Measurements from ENCODE around the gene KRT23. TPM values are rescaled to one million over a fixed set of nuclear protein-coding genes. Genes with fewer than 3 reads are reported as not detected.

The KRT23 gene
- total and polyA plus RNA-seq, 2 experiments from 2014 or later = not detected

DNA sequence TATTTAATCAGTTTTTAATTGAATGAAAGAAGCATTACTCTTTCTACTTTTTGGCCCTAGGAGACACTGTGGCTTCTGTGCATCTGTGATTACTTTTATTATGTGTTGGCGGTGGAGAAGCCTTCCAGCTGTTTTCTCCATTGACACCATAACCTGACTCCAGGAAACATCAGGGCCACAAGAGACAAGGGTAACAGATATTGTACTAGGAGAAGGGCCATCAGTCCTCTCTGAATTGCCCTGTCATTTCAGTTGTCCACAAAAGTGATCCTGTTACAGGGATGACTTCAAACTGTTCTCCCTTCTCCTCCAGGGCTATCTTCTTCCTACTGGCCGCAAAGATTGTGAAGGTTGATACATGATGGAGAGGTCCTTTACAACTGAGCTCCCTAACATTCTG, 14.7 kb upstream of the KRT23 start:
- no peak overlapping the region for H3K4me3 ChIP-seq
- H3K36me3 ChIP-seq (ENCODE audit: insufficient read depth) = no peaks in the 10 kb centered on the region
- peaks cover 7% of the 10 kb centered on the region for H3K9me2 ChIP-seq (ENCODE audit: insufficient read depth)
- peaks cover 2% of the 10 kb centered on the region for H3K27me3 Mint-ChIP-seq (ENCODE audit: insufficient read depth, low read depth, poor library complexity)
- no peaks in the 10 kb centered on the region for H3F3A ChIP-seq (replicated peaks; ENCODE audit: low read depth)
- no peaks in the 10 kb centered on the region; the same call in 2 of the 3 replicates for H3K9me3 Mint-ChIP-seq
- H3K4me1 Mint-ChIP-seq = peaks cover 9% of the 10 kb centered on the region
- H3K4me3 Mint-ChIP-seq = no peak overlapping the region
- no peak for TF ChIP-seq STAT1 (IDR thresholded peaks at IDR 0.05; ENCODE audit: unreplicated experiment)
- TF ChIP-seq JUNB (IDR thresholded peaks at IDR 0.05; ENCODE audit: unreplicated experiment) = no peak
- TF ChIP-seq, protein P1, sequence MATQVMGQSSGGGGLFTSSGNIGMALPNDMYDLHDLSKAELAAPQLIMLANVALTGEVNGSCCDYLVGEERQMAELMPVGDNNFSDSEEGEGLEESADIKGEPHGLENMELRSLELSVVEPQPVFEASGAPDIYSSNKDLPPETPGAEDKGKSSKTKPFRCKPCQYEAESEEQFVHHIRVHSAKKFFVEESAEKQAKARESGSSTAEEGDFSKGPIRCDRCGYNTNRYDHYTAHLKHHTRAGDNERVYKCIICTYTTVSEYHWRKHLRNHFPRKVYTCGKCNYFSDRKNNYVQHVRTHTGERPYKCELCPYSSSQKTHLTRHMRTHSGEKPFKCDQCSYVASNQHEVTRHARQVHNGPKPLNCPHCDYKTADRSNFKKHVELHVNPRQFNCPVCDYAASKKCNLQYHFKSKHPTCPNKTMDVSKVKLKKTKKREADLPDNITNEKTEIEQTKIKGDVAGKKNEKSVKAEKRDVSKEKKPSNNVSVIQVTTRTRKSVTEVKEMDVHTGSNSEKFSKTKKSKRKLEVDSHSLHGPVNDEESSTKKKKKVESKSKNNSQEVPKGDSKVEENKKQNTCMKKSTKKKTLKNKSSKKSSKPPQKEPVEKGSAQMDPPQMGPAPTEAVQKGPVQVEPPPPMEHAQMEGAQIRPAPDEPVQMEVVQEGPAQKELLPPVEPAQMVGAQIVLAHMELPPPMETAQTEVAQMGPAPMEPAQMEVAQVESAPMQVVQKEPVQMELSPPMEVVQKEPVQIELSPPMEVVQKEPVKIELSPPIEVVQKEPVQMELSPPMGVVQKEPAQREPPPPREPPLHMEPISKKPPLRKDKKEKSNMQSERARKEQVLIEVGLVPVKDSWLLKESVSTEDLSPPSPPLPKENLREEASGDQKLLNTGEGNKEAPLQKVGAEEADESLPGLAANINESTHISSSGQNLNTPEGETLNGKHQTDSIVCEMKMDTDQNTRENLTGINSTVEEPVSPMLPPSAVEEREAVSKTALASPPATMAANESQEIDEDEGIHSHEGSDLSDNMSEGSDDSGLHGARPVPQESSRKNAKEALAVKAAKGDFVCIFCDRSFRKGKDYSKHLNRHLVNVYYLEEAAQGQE (IDR thresholded peaks at IDR 0.05; ENCODE audit: unreplicated experiment) = no peak
- no peaks in the 10 kb centered on the region for H3K27me3 ChIP-seq (ENCODE audit: insufficient read depth)
- peak overlapping the region; percentile 78; the same call in 1 of the 2 replicates for H2AFZ ChIP-seq
- no peak overlapping the region for H3K27ac ChIP-seq (ENCODE audit: low read depth)
- H3K4me1 ChIP-seq (ENCODE audit: insufficient read depth) = peaks cover 6% of the 10 kb centered on the region
- H3K79me2 ChIP-seq (replicated peaks; ENCODE audit: insufficient read depth) = no peaks in the 10 kb centered on the region
- DNase-seq (ENCODE audit: low spot score) = no peak
- H3K27ac Mint-ChIP-seq = no peak overlapping the region
- no peaks in the 10 kb centered on the region for H4K20me1 ChIP-seq (replicated peaks; ENCODE audit: insufficient read depth)
- H3K4me2 ChIP-seq = no peak overlapping the region
- ATAC-seq = no peak
- H3K36me3 Mint-ChIP-seq (ENCODE audit: low read depth) = no peaks in the 10 kb centered on the region

DNA sequence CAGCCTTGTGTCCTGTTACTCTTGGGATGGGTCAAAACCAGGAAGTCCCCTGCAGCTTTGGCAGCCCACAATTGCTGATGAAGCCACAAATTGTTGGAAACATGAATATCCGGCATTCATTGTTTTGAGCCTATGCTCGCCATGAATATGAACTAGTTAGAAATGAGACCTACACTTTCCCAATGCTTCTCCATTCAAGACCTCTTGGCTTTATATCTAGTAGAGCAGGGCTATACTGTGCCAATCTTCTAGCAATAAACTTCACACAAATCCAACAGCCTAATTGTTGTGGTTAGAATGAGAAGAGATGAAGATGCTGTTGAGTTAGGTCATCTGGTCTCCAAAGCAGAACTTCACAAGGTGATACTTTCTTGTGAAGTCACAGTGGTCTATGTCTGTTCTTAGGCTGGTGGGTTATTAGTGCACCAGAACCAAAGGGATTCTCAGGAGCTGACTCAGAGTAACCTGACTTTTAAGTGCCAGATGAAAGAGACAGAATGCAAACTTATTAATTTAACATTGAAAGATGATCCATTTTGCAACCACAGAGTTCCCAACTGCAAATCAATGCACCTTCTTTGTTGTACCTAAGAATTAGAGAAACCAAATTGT, 13.7 kb upstream of the KRT23 start:
- H2AFZ ChIP-seq = no peak overlapping the region
- H4K20me1 ChIP-seq (replicated peaks; ENCODE audit: insufficient read depth) = no peaks in the 10 kb centered on the region
- no peaks in the 10 kb centered on the region for H3K4me1 ChIP-seq (ENCODE audit: insufficient read depth)
- H3K27me3 ChIP-seq (ENCODE audit: insufficient read depth) = no peaks in the 10 kb centered on the region
- no peak for TF ChIP-seq EZH2phosphoT487 (IDR thresholded peaks at IDR 0.05; ENCODE audit: unreplicated experiment)
- TF ChIP-seq, protein P1 (IDR thresholded peaks at IDR 0.05; ENCODE audit: unreplicated experiment) = no peak
- no peak for TF ChIP-seq ZNF114 (CRISPR knock-in tag; IDR thresholded peaks at IDR 0.05)
- no peak for TF ChIP-seq STAT1 (IDR thresholded peaks at IDR 0.05; ENCODE audit: unreplicated experiment)
- TF ChIP-seq JUNB (IDR thresholded peaks at IDR 0.05; ENCODE audit: unreplicated experiment) = no peak
- TF ChIP-seq, protein P2, sequence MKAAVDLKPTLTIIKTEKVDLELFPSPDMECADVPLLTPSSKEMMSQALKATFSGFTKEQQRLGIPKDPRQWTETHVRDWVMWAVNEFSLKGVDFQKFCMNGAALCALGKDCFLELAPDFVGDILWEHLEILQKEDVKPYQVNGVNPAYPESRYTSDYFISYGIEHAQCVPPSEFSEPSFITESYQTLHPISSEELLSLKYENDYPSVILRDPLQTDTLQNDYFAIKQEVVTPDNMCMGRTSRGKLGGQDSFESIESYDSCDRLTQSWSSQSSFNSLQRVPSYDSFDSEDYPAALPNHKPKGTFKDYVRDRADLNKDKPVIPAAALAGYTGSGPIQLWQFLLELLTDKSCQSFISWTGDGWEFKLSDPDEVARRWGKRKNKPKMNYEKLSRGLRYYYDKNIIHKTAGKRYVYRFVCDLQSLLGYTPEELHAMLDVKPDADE (IDR thresholded peaks at IDR 0.05) = no peak
- Mint-ChIP-seq H3K4me3 (no peak overlapping the region), H3K27me3 (ENCODE audit: insufficient read depth, low read depth, poor library complexity) (peaks cover 4% of the 10 kb centered on the region), H3K27ac (no peak overlapping the region), H3K9me3 (no peaks in the 10 kb centered on the region; the same call in 2 of the 3 replicates), H3K36me3 (ENCODE audit: low read depth) (no peaks in the 10 kb centered on the region), H3K4me1 (no peaks in the 10 kb centered on the region; the same call in 2 of the 3 replicates)
- no peak overlapping the region for H3K4me2 ChIP-seq
- H3K27ac ChIP-seq (ENCODE audit: low read depth) = no peak overlapping the region
- DNase-seq (ENCODE audit: low spot score) (no peak), ATAC-seq (no peak)
- H3K36me3 ChIP-seq (ENCODE audit: insufficient read depth) = no peaks in the 10 kb centered on the region
- no peaks in the 10 kb centered on the region for H3F3A ChIP-seq (replicated peaks; ENCODE audit: low read depth)
- H3K9me2 ChIP-seq (ENCODE audit: insufficient read depth) = peaks cover 7% of the 10 kb centered on the region
- no peak overlapping the region for H3K4me3 ChIP-seq
- no peaks in the 10 kb centered on the region for H3K79me2 ChIP-seq (replicated peaks; ENCODE audit: insufficient read depth)

Measured in GM23338 (cell line).